ENCODE data around the gene MRPS26.

MRPS26 gene

DNA sequence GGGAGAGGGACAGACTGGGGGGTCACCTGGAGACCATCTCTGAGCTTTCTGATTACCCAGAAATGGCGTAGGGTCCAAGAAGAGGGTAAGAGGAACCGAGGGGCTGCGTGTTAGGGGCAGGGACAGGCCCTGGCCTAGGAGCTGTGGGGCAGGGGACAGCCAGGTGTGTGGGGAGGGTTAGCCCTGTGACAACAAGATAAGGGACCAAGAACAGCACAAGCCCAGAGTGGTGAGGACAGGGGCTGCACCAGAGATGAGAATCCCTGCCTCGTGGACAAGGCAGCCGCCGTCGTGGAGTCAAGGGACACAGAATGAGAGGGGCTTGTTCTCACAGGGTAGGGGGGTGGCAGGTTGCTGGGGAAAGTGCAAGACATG is 39.1 kb downstream of the MRPS26 start:
- 95% methylated on average over 7 of the region's 7 CpGs for WGBS
- no peak overlapping the region for H3K9ac ChIP-seq (ENCODE audit: low read length)
- H3K27ac ChIP-seq (ENCODE audit: low read length, poor library complexity, severe bottlenecking), result no peak overlapping the region
- peaks cover 31 to 57% of the 10 kb centered on the region in 2 experiments for H3K27me3 ChIP-seq (ENCODE audit: control insufficient read depth in 1 of 2, insufficient read depth in 1 of 2, low read length in 2 of 2)
- no peak overlapping the region for H3K4ac ChIP-seq (ENCODE audit: low read depth in 1 of 2, low read length in 2 of 2)
- no peak overlapping the region for H2AK5ac ChIP-seq (ENCODE audit: low read length, severe bottlenecking)
- no peaks in the 10 kb centered on the region for H3K9me3 ChIP-seq (ENCODE audit: control insufficient read depth, low read length)
- H3K14ac ChIP-seq (ENCODE audit: low read length in 2 of 2), result no peak overlapping the region
- DNase-seq, result no peak
- H3K4me3 ChIP-seq (ENCODE audit: insufficient read depth in 1 of 2, low read depth in 1 of 2, low read length in 2 of 2), result no peak overlapping the region
- H3K36me3 ChIP-seq (ENCODE audit: control insufficient read depth in 1 of 2, insufficient read depth in 2 of 2, low read depth in 1 of 2, low read length in 2 of 2), result peaks cover 0 to 7% of the 10 kb centered on the region in 2 experiments
- H3K23ac ChIP-seq (ENCODE audit: low read length in 2 of 2), result no peak overlapping the region
- H3K79me1 ChIP-seq (replicated peaks; ENCODE audit: low read length, poor library complexity, severe bottlenecking), result no peaks in the 10 kb centered on the region
- peaks cover 18% of the 10 kb centered on the region for H3K4me1 ChIP-seq (ENCODE audit: control insufficient read depth, insufficient read depth, low read depth, low read length)
- H2BK12ac ChIP-seq (ENCODE audit: low read length in 2 of 2), result no peak overlapping the region
- H2BK15ac ChIP-seq (ENCODE audit: low read depth, poor library complexity, severe bottlenecking), result no peak overlapping the region
- H2BK120ac ChIP-seq (ENCODE audit: low read depth, low read length), result no peak overlapping the region
- no peak overlapping the region for H3K4me2 ChIP-seq (ENCODE audit: low read length, poor library complexity, severe bottlenecking)
- no peak overlapping the region for H2BK5ac ChIP-seq (ENCODE audit: low read depth, low read length, poor library complexity, severe bottlenecking)
- H3K18ac ChIP-seq (ENCODE audit: low read depth in 1 of 2, low read length in 2 of 2), result no peak overlapping the region
- no peak overlapping the region for H2AFZ ChIP-seq (ENCODE audit: low read depth, low read length)
- H4K91ac ChIP-seq (ENCODE audit: low read length), result peak overlapping the region; percentile 35
- H4K8ac ChIP-seq (ENCODE audit: low read length), result no peak overlapping the region

GRCh38 chr20:3085571-3086072 is 39.8 kb downstream of the MRPS26 start:
- H3K27ac ChIP-seq (ENCODE audit: low read length, poor library complexity, severe bottlenecking), result no peak overlapping the region
- H4K8ac ChIP-seq (ENCODE audit: low read length), result no peak overlapping the region
- H2BK120ac ChIP-seq (ENCODE audit: low read depth, low read length), result no peak overlapping the region
- H3K4ac ChIP-seq (ENCODE audit: low read depth in 1 of 2, low read length in 2 of 2), result no peak overlapping the region
- no peaks in the 10 kb centered on the region for H3K9me3 ChIP-seq (ENCODE audit: control insufficient read depth, low read length)
- no peak overlapping the region for H2BK5ac ChIP-seq (ENCODE audit: low read depth, low read length, poor library complexity, severe bottlenecking)
- no peak overlapping the region for H3K4me2 ChIP-seq (ENCODE audit: low read length, poor library complexity, severe bottlenecking)
- no peak overlapping the region for H3K14ac ChIP-seq (ENCODE audit: low read length in 2 of 2)
- H3K79me1 ChIP-seq (replicated peaks; ENCODE audit: low read length, poor library complexity, severe bottlenecking), result no peaks in the 10 kb centered on the region
- H3K27me3 ChIP-seq (ENCODE audit: control insufficient read depth in 1 of 2, insufficient read depth in 1 of 2, low read length in 2 of 2), result peaks cover 37 to 58% of the 10 kb centered on the region in 2 experiments
- WGBS, result 96% methylated on average over 8 of the region's 8 CpGs
- no peak overlapping the region for H2BK12ac ChIP-seq (ENCODE audit: low read length in 2 of 2)
- H2BK15ac ChIP-seq (ENCODE audit: low read depth, poor library complexity, severe bottlenecking), result no peak overlapping the region
- no peak overlapping the region for H2AFZ ChIP-seq (ENCODE audit: low read depth, low read length)
- no peak overlapping the region for H3K9ac ChIP-seq (ENCODE audit: low read length)
- no peak overlapping the region for H3K18ac ChIP-seq (ENCODE audit: low read depth in 1 of 2, low read length in 2 of 2)
- H3K4me3 ChIP-seq (ENCODE audit: insufficient read depth in 1 of 2, low read depth in 1 of 2, low read length in 2 of 2), result no peak overlapping the region
- no peak overlapping the region for H2AK5ac ChIP-seq (ENCODE audit: low read length, severe bottlenecking)
- H4K91ac ChIP-seq (ENCODE audit: low read length), result no peak overlapping the region
- no peak overlapping the region for H3K23ac ChIP-seq (ENCODE audit: low read length in 2 of 2)
- peaks cover 18% of the 10 kb centered on the region for H3K4me1 ChIP-seq (ENCODE audit: control insufficient read depth, insufficient read depth, low read depth, low read length)
- no peak for DNase-seq
- H3K36me3 ChIP-seq (ENCODE audit: control insufficient read depth in 1 of 2, insufficient read depth in 2 of 2, low read depth in 1 of 2, low read length in 2 of 2), result peaks cover 0 to 7% of the 10 kb centered on the region in 2 experiments

DNA sequence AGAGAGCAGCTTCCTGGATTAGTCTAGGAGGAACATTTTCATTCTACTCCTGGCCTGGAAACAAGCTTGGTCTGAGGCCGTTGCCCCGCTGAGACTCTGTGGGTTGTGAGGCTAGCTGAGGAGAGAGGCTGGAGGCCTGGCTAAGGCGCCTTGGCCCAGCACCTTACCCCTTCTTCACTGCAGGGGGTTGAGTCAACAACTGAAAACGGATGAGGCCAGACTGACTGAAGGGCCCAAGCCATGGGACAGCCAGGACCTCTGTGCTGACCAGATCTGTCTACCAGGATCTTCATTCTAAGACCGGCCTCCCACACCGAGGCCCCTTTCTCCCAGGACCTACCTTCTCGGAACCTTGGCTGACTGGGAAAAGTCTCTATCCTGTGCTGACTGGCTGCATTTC is 42.2 kb downstream of the MRPS26 start:
- DNase-seq, result no peak
- Histone ChIP-seq H3K27me3 (ENCODE audit: control insufficient read depth in 1 of 2, insufficient read depth in 1 of 2, low read length in 2 of 2) (peaks cover 32 to 49% of the 10 kb centered on the region in 2 experiments), H2BK120ac (ENCODE audit: low read depth, low read length) (no peak overlapping the region), H2AFZ (ENCODE audit: low read depth, low read length) (no peak overlapping the region), H4K91ac (ENCODE audit: low read length) (no peak overlapping the region), H3K23ac (ENCODE audit: low read length in 2 of 2) (no peak overlapping the region), H4K8ac (ENCODE audit: low read length) (no peak overlapping the region), H3K4me1 (ENCODE audit: control insufficient read depth, insufficient read depth, low read depth, low read length) (peaks cover 12% of the 10 kb centered on the region), H2BK15ac (ENCODE audit: low read depth, poor library complexity, severe bottlenecking) (no peak overlapping the region), H3K14ac (ENCODE audit: low read length in 2 of 2) (peak overlapping the region in 1 of 2 experiments; percentile 29), H3K27ac (ENCODE audit: low read length, poor library complexity, severe bottlenecking) (no peak overlapping the region), H3K4ac (ENCODE audit: low read depth in 1 of 2, low read length in 2 of 2) (no peak overlapping the region), H3K36me3 (ENCODE audit: control insufficient read depth in 1 of 2, insufficient read depth in 2 of 2, low read depth in 1 of 2, low read length in 2 of 2) (peaks cover 0 to 4% of the 10 kb centered on the region in 2 experiments), H2BK5ac (ENCODE audit: low read depth, low read length, poor library complexity, severe bottlenecking) (no peak overlapping the region), H3K9ac (ENCODE audit: low read length) (no peak overlapping the region), H2BK12ac (ENCODE audit: low read length in 2 of 2) (no peak overlapping the region), H3K9me3 (ENCODE audit: control insufficient read depth, low read length) (no peaks in the 10 kb centered on the region), H3K4me3 (ENCODE audit: insufficient read depth in 1 of 2, low read depth in 1 of 2, low read length in 2 of 2) (no peak overlapping the region), H2AK5ac (ENCODE audit: low read length, severe bottlenecking) (no peak overlapping the region), H3K18ac (ENCODE audit: low read depth in 1 of 2, low read length in 2 of 2) (no peak overlapping the region), H3K4me2 (ENCODE audit: low read length, poor library complexity, severe bottlenecking) (no peak overlapping the region), H3K79me1 (replicated peaks; ENCODE audit: low read length, poor library complexity, severe bottlenecking) (no peaks in the 10 kb centered on the region)
- 73% methylated on average over 7 of the region's 7 CpGs for WGBS

GRCh38 chr20:3090565-3090964 is 44.7 kb downstream of the MRPS26 start:
- H3K9me3 ChIP-seq (ENCODE audit: control insufficient read depth, low read length), result no peaks in the 10 kb centered on the region
- 15% methylated on average over 1 of the region's 1 CpG for WGBS
- no peak overlapping the region for H3K9ac ChIP-seq (ENCODE audit: low read length)
- peaks cover 26 to 33% of the 10 kb centered on the region in 2 experiments for H3K27me3 ChIP-seq (ENCODE audit: control insufficient read depth in 1 of 2, insufficient read depth in 1 of 2, low read length in 2 of 2)
- no peak for DNase-seq
- no peak overlapping the region for H2BK15ac ChIP-seq (ENCODE audit: low read depth, poor library complexity, severe bottlenecking)
- no peak overlapping the region for H4K8ac ChIP-seq (ENCODE audit: low read length)
- H4K91ac ChIP-seq (ENCODE audit: low read length), result no peak overlapping the region
- H3K27ac ChIP-seq (ENCODE audit: low read length, poor library complexity, severe bottlenecking), result no peak overlapping the region
- H3K36me3 ChIP-seq (ENCODE audit: control insufficient read depth in 1 of 2, insufficient read depth in 2 of 2, low read depth in 1 of 2, low read length in 2 of 2), result no peaks in the 10 kb centered on the region
- H3K4me3 ChIP-seq (ENCODE audit: insufficient read depth in 1 of 2, low read depth in 1 of 2, low read length in 2 of 2), result no peak overlapping the region
- H3K4ac ChIP-seq (ENCODE audit: low read depth in 1 of 2, low read length in 2 of 2), result no peak overlapping the region
- H2AK5ac ChIP-seq (ENCODE audit: low read length, severe bottlenecking), result no peak overlapping the region
- no peak overlapping the region for H2BK12ac ChIP-seq (ENCODE audit: low read length in 2 of 2)
- no peak overlapping the region for H2AFZ ChIP-seq (ENCODE audit: low read depth, low read length)
- no peak overlapping the region for H3K14ac ChIP-seq (ENCODE audit: low read length in 2 of 2)
- no peak overlapping the region for H2BK120ac ChIP-seq (ENCODE audit: low read depth, low read length)
- H3K79me1 ChIP-seq (replicated peaks; ENCODE audit: low read length, poor library complexity, severe bottlenecking), result no peaks in the 10 kb centered on the region
- peaks cover 10% of the 10 kb centered on the region for H3K4me1 ChIP-seq (ENCODE audit: control insufficient read depth, insufficient read depth, low read depth, low read length)
- H2BK5ac ChIP-seq (ENCODE audit: low read depth, low read length, poor library complexity, severe bottlenecking), result no peak overlapping the region
- H3K4me2 ChIP-seq (ENCODE audit: low read length, poor library complexity, severe bottlenecking), result no peak overlapping the region
- no peak overlapping the region for H3K18ac ChIP-seq (ENCODE audit: low read depth in 1 of 2, low read length in 2 of 2)
- H3K23ac ChIP-seq (ENCODE audit: low read length in 2 of 2), result no peak overlapping the region

Measured in mesenchymal stem cell (in vitro differentiated cells and primary cell).